ENCODE data around the gene NAV2. TPM values are rescaled to one million over a fixed set of nuclear protein-coding genes. Genes with fewer than 3 reads are reported as not detected.

Gene NAV2
- total RNA-seq, 1 donor from 2014 or later, result 10.5 TPM

GRCh38 chr11:19735909-19736498 is 23.4 kb downstream of the NAV2 start:
- intact Hi-C loops (cut with DNase I), result no loop called here
- ATAC-seq (ENCODE audit: poor library complexity) (peak; percentile 44), DNase-seq (no peak)

DNA sequence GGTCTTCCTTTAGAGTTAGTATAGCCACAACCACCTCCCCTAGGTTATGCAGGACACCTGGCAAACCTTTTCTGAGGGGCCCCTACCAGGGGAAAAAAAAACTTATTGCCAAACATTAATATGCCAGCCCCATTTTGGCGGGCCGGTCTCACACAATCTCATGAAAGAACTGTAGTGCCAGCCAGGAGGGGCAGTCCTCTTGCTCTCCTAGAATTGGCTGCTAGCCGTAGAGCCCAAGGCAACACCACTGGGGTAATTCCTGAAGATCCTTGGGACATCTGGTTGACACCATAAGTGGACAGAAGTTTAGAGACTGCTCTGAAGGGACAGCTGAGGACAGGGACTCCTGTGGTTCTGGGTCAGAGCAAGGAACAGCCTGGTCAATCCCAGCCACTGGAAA is 24.2 kb downstream of the NAV2 start:
- no peak for ATAC-seq (ENCODE audit: poor library complexity)

GRCh38 chr11:19737575-19737974 is 24.9 kb downstream of the NAV2 start:
- ATAC-seq (ENCODE audit: poor library complexity) (no peak), DNase-seq (no peak)
- intact Hi-C loops (cut with DNase I), result no loop called here

More for the DNA sequence above, 24.2 kb downstream of the NAV2 start:
- intact Hi-C loops (cut with DNase I), result no loop called here
- DNase-seq, result no peak

- ATAC-seq (ENCODE audit: poor library complexity) (no peak), DNase-seq (no peak)
- intact Hi-C loops (cut with DNase I), result no loop called here
Measured at GRCh38 chr11:19738124-19738523, 25.5 kb downstream of the NAV2 start.

GRCh38 chr11:19739872-19740271 is 27.2 kb downstream of the NAV2 start:
- intact Hi-C loops (cut with DNase I), result loop anchor here (10.0 kb wide), 1 partner anchor 165 kb away; no protein-coding TSS in a partner anchor
- ATAC-seq (ENCODE audit: poor library complexity) (peak; percentile 36), DNase-seq (no peak)

- intact Hi-C loops (cut with DNase I), result loop anchor here (10.0 kb wide), 1 partner anchor 164 kb away; no protein-coding TSS in a partner anchor
- DNase-seq (no peak), ATAC-seq (ENCODE audit: poor library complexity) (no peak)
Measured at GRCh38 chr11:19740586-19740985, 27.9 kb downstream of the NAV2 start.

- ATAC-seq (ENCODE audit: poor library complexity) (peak; percentile 91), DNase-seq (peak; percentile 86)
- intact Hi-C loops (cut with DNase I), result loop anchor here (2.0 to 10.0 kb wide), 2 partner anchors 162 to 178 kb away; no protein-coding TSS in a partner anchor
Measured at GRCh38 chr11:19742588-19743292, 30.1 kb downstream of the NAV2 start.

DNA sequence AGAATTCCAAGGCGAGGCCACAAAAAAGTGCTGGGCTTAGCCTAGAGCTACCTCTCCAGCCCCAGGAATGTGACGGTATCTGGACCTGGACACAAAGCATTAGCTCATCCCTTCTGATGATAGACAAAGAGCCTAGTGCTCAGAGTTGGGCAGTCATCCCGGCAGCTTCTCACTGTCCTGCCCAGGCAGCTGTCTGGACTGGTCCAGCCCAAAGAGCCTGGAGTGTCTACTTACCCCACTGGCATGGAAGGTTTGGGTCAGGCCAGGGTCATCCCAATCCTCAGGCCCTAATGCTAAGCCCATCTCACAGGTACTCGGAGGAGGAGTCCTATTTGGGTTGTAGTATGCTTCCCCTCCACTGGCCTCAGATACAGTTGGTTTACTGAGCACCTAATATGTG is 31.0 kb downstream of the NAV2 start:
- intact Hi-C loops (cut with DNase I), result loop anchor here (2.0 to 10.0 kb wide), 2 partner anchors 161 to 179 kb away; no protein-coding TSS in a partner anchor
- ATAC-seq (ENCODE audit: poor library complexity), result peak; percentile 6
- DNase-seq, result no peak

- no peak for DNase-seq
- peak; percentile 75 for ATAC-seq (ENCODE audit: poor library complexity)
- intact Hi-C loops (cut with DNase I), result loop anchor here (10.0 kb wide), 1 partner anchor 161 kb away; no protein-coding TSS in a partner anchor
Measured at GRCh38 chr11:19744130-19744529, 31.5 kb downstream of the NAV2 start.

- intact Hi-C loops (cut with DNase I), result loop anchor here (10.0 kb wide), 1 partner anchor 159 kb away; no protein-coding TSS in a partner anchor
- no peak for ATAC-seq (ENCODE audit: poor library complexity)
- no peak for DNase-seq
Measured at GRCh38 chr11:19746086-19746485, 33.4 kb downstream of the NAV2 start.

DNA sequence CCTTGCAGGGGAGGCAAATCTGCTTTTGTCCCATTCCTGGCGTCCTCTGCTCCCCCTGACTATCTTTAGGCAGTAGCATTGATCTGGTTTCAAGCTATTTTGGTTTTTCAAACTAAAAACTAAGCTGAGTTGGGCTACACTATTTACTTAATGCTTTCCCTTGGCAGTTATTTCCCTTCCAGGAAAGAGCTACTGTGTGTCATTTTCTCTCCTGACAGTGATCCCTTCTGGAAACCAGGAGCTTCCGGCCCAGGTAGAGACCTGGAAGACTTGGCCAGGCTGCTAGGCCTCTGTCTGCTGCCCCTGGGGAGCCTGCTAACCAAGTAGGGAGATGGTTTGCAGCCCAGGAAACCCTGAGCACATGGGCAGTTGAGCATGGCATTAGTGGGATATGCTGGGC is 35.0 kb downstream of the NAV2 start:
- ATAC-seq (ENCODE audit: poor library complexity), result no peak
- DNase-seq, result no peak
- intact Hi-C loops (cut with DNase I), result loop anchor here (10.0 kb wide), 1 partner anchor 157 kb away; no protein-coding TSS in a partner anchor

DNA sequence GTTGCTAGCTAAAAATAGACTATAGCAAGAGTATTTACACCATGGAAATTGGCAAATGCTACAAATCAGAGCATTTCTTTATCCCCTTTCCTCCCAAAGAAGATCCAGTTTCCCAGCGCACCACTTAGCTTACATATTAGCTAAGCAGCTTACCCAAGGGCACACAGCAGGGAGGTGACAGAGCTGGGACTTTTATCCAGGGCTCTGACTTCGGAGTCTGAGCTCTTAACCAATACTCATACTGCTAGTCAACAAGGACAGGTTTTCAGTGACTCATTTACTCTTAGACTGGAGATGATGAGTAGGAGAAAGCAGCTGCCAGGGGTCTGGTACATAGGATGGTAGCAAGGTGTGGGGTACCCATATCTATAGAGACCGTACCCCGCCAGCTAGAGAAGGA is 38.4 kb downstream of the NAV2 start:
- no peak for DNase-seq
- intact Hi-C loops (cut with DNase I), result loop anchor here (10.0 kb wide), 1 partner anchor 446 kb away; no protein-coding TSS in a partner anchor

DNA sequence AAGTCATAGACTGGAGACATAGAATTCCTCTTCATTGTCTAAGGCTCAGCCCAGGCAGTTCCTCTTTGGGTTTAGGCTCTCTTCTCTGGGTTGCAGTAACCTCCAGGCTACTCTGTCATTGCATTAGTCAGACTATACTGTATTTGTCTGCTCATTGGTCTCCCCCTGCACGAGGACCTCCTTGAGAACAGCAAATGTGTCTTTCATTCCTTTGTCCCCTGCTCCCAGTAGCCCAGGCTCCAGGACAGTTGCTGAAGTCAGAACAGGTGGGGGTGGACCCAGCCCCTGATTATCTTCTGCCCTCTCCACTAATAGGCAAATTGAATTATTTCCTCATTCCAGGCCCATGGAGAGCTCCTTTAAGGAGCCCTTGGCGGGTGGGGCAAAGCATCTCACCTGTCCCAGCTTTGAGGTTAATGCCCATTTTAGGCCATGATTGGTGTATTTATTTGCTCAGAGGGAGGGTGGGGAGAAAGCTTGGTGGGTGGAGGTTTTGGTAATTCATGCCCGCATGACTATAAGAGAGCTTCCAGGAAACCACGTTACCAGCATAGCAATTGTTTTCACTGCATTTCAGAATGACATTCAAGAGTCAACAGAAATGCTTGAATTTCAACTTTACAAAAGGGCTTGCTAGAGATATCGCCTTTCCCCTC is 40.9 kb downstream of the NAV2 start:
- ATAC-seq (ENCODE audit: poor library complexity), result no peak
- no peak for DNase-seq
- intact Hi-C loops (cut with DNase I), result loop anchor here (10.0 kb wide), 1 partner anchor 449 kb away; no protein-coding TSS in a partner anchor

More for the DNA sequence above, 38.4 kb downstream of the NAV2 start:
- no peak for ATAC-seq (ENCODE audit: poor library complexity)

DNA sequence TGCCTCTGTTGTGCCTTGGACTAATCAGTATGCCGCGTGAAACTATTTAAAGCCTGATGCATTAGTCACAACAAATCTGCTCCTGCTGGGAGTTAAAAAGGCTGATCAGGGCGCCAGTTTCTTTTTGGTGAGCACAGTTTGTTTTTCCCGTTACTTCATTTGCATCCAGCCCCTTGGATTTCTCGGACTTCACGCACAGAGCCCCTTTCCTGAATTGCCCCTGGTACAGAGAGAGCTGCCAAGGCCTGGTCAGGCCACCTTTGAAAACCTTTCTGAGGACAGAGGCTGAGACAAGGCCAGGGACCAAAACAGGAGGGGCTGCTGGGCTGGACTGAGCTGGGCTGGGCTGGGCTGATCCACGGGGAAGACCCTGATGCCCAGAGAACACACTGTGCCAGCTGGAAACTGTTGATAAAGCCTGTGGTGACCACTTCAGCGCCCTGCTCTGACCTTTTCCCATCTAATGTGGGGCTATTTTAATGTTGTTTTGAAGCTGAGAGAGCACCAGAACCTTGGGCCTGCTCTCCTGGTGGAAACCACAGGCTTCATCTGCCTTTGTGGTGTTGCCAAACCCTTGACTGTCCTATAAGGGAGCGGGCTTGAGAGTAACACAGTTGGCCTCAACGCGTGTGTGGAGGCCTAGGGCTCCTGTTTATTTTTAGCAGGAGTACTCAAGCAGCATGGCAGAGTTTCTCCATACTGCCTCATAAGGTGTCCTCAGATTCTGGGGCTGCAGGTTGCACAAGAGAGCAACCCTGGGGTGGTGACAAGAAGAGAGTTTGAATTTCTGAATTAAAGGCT is 44.2 kb downstream of the NAV2 start:
- intact Hi-C loops (cut with DNase I), result loop anchor here (10.0 kb wide), 1 partner anchor 452 kb away; no protein-coding TSS in a partner anchor
- ATAC-seq (ENCODE audit: poor library complexity) (peak; percentile 90), DNase-seq (peak; percentile 51)

DNA sequence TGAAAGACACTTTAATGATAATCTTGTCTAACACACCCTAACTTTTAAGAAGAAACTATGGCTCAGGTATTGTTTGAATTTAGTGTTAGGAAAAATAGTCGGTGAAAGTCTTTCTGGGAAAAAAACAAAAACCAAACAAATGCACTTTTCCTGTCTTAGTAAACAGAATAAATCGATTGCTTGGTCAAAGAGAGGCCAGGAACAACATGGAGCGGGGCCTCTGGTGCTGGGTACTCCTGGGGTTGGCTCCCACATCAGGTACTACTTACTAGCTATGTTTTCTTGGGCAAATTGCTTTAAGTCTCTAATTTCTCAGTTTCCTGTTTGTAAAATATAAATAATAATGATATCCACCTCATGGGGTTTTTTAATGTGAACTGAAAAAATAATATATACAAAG is 46.8 kb downstream of the NAV2 start:
- DNase-seq (no peak), ATAC-seq (ENCODE audit: poor library complexity) (no peak)
- intact Hi-C loops (cut with DNase I), result loop anchor here (10.0 kb wide), 1 partner anchor 455 kb away; no protein-coding TSS in a partner anchor

DNA sequence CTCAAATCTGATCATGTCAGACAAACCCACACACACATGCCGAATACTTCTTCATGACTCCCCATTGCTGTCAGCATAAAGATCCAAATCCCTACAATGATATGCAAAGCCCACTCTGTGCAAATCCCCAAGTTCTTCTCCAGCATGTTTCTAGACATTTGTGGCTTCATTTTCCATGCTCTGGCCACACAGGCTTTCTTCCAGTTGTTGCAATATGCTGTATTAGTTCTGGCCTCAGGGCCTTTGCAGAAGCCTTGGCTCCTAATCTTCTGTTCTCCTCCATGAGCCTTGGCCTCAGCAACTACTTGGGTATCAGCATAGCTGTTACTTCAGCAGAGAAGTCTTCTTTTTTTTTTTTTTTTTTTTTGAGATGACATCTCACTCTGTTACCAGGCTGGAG is 49.6 kb downstream of the NAV2 start:
- no peak for ATAC-seq (ENCODE audit: poor library complexity)
- intact Hi-C loops (cut with DNase I), result no loop called here
- DNase-seq, result no peak

DNA sequence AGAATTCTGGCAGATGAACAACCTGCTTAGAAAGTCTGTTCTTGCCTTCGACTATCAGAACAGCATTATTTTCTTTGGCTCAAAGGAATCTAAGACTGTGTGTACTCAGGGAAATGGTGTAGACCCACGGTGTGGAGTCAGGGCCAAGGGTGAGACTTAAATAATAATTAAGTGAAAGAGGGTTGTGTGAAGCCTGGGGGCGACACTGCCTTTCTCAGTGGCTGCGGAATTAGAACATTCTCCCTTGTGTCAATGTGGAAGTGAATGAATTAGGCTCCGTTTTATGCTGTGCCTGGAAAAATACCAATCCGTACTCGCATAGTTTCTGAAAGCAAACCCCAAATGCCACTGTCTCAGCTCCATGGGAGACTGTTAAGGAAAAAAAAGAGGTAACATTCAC is 50.7 kb downstream of the NAV2 start:
- intact Hi-C loops (cut with DNase I), result no loop called here
- ATAC-seq (ENCODE audit: poor library complexity) (no peak), DNase-seq (no peak)

GRCh38 chr11:19766206-19766605 is 53.6 kb downstream of the NAV2 start:
- ATAC-seq (ENCODE audit: poor library complexity) (peak; percentile 32), DNase-seq (no peak)
- intact Hi-C loops (cut with DNase I), result no loop called here

Data from Right ventricle myocardium superior (tissue), 1 donor.